Loucy (cell line): Measurements from ENCODE around the gene RPS19.

ENCODE experiments used
- H2AFZ ChIP-seq: fragments of 200-600 bp; sonication (generic); 2 replicates; pipeline ENCODE4 v1.6.0; 2016; ENCODE audit warnings: antibody characterized with exemption, mild to moderate bottlenecking, low read length, moderate library complexity
- H3F3A ChIP-seq: fragments of 200-600 bp; 2 replicates; pipeline ENCODE4 v1.6.0; 2016; ENCODE audit warnings: antibody characterized with exemption, low read depth, mild to moderate bottlenecking
- H3K27me3 ChIP-seq: fragments of 200-600 bp; sonication (generic); 2 replicates; pipeline ENCODE4 v1.6.1; 2014; ENCODE audit warnings: low read length, mild to moderate bottlenecking; ENCODE audit not compliant: insufficient read depth, poor library complexity, severe bottlenecking
- H3K36me3 ChIP-seq: fragments of 200-600 bp; sonication (generic); 2 replicates; pipeline ENCODE4 v1.6.1; 2016; ENCODE audit warnings: low read length; ENCODE audit not compliant: insufficient read depth
- H3K4me1 ChIP-seq: fragments of 200-600 bp; sonication (generic); 2 replicates; pipeline ENCODE4 v1.5.1; 2014; ENCODE audit warnings: low read length, mild to moderate bottlenecking; ENCODE audit not compliant: insufficient read depth, poor library complexity, severe bottlenecking
- H3K4me2 ChIP-seq: fragments of 200-600 bp; sonication (generic); 2 replicates; pipeline ENCODE4 v1.6.0; 2014; ENCODE audit warnings: antibody characterized with exemption, low read length, low read depth, mild to moderate bottlenecking; ENCODE audit not compliant: poor library complexity, severe bottlenecking
- H3K4me3 ChIP-seq: fragments of 200-600 bp; sonication (generic); 2 replicates; pipeline ENCODE4 v1.5.1; 2014; ENCODE audit warnings: low read length, mild to moderate bottlenecking, mixed read lengths; ENCODE audit not compliant: poor library complexity, severe bottlenecking
- H3K79me2 ChIP-seq: fragments of 200-600 bp; sonication (generic); 2 replicates; pipeline ENCODE4 v1.6.1; 2014; ENCODE audit warnings: low read length; ENCODE audit not compliant: insufficient read depth
- H3K9ac ChIP-seq: fragments of 200-600 bp; sonication (generic); 2 replicates; pipeline ENCODE4 v1.6.0; 2014; ENCODE audit warnings: mild to moderate bottlenecking, low read depth, low read length, moderate library complexity; ENCODE audit not compliant: poor library complexity, severe bottlenecking
- H3K9me2 ChIP-seq: fragments of 200-600 bp; sonication (generic); replicated peaks from 2 replicates; pipeline ENCODE4 v1.6.1; 2016; ENCODE audit warnings: low read depth, low read length, mixed read lengths
- H3K9me3 ChIP-seq: fragments of 200-600 bp; sonication (generic); 2 replicates; pipeline ENCODE4 v1.6.1; 2014; ENCODE audit warnings: mild to moderate bottlenecking, antibody characterized with exemption, low read length, low read depth; ENCODE audit not compliant: insufficient read depth
- H4K20me1 ChIP-seq: fragments of 200-600 bp; sonication (generic); 2 replicates; pipeline ENCODE4 v1.6.0; 2014; ENCODE audit warnings: antibody characterized with exemption, low read length, mild to moderate bottlenecking; ENCODE audit not compliant: insufficient read depth, poor library complexity, severe bottlenecking
- CTCF ChIP-seq: fragments of 200-600 bp; sonication (generic); conservative IDR thresholded peaks from 2 replicates; pipeline ENCODE4 v1.5.1; 2014; ENCODE audit warnings: mild to moderate bottlenecking, antibody characterized with exemption, low read length
- EZH2phosphoT487 ChIP-seq: fragments of 200-600 bp; IDR thresholded peaks from 2 replicates; pipeline ENCODE4 v1.6.1; 2018; ENCODE audit warnings: antibody characterized with exemption, mild to moderate bottlenecking, moderate library complexity, borderline replicate concordance

RPS19 gene

DNA sequence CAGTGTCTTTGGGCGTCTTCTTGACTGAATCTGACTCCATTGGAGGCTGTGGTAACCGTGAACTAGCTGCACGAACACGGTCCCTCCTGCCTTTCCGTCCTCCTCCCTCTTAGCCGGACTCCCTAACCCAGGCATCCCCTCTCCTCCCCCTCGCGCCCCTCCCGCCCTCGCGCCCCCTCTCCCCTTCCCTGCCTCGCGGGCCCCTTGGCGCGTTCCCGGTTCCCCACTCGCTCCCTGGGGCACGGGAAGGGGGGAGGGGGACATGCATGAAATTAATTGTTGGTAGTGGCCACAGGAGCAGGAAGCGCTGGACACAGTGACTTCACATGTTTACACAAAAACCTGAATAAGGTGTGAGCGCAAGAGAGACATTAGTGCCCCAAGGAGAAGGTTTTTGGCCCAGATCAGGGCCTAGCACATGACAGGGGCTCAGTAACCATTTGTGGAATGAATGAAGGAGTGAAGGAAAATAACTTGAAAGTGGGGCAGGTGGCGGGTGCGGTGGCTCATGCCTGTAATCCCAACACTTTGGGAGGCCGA lies 14.9 kb upstream of the RPS19 start:
- Histone ChIP-seq H3K4me1 (no peaks in the 10 kb centered on the region), H4K20me1 (no peaks in the 10 kb centered on the region), H3K9ac (no peak overlapping the region), H2AFZ (no peak overlapping the region), H3K9me3 (no peaks in the 10 kb centered on the region), H3K27me3 (no peaks in the 10 kb centered on the region), H3K4me3 (no peak overlapping the region), H3K9me2 (no peaks in the 10 kb centered on the region), H3K36me3 (no peaks in the 10 kb centered on the region), H3K4me2 (no peak overlapping the region), H3K79me2 (no peaks in the 10 kb centered on the region), H3F3A (no peaks in the 10 kb centered on the region)
- TF ChIP-seq EZH2phosphoT487 (no peak), CTCF (no peak)

- Histone ChIP-seq H3K4me2 (no peak overlapping the region), H3K4me3 (no peak overlapping the region), H3K36me3 (no peaks in the 10 kb centered on the region), H3K9me3 (no peaks in the 10 kb centered on the region), H3K4me1 (no peaks in the 10 kb centered on the region), H4K20me1 (no peaks in the 10 kb centered on the region), H3K27me3 (no peaks in the 10 kb centered on the region), H3K9me2 (no peaks in the 10 kb centered on the region), H3K79me2 (no peaks in the 10 kb centered on the region), H2AFZ (no peak overlapping the region), H3F3A (no peaks in the 10 kb centered on the region), H3K9ac (no peak overlapping the region)
- TF ChIP-seq CTCF, result no peak
- TF ChIP-seq EZH2phosphoT487, result no peak
These were observed 12.5 kb upstream of the RPS19 start for GRCh38 chr19:41847351-41848105.

- Histone ChIP-seq H3K36me3 (no peaks in the 10 kb centered on the region), H3F3A (no peaks in the 10 kb centered on the region), H3K9ac (no peak overlapping the region), H3K4me2 (no peak overlapping the region), H2AFZ (no peak overlapping the region), H3K27me3 (no peaks in the 10 kb centered on the region), H4K20me1 (no peaks in the 10 kb centered on the region), H3K79me2 (no peaks in the 10 kb centered on the region), H3K4me1 (no peaks in the 10 kb centered on the region), H3K9me3 (no peaks in the 10 kb centered on the region), H3K4me3 (no peak overlapping the region), H3K9me2 (no peaks in the 10 kb centered on the region)
- TF ChIP-seq EZH2phosphoT487 (no peak), CTCF (no peak)
These were observed 11.4 kb upstream of the RPS19 start for GRCh38 chr19:41848666-41849065.
